H1 (cell line): Measurements from ENCODE around the gene HSPA4. TPM values are rescaled to one million over a fixed set of nuclear protein-coding genes. Genes with fewer than 3 reads are reported as not detected.

ENCODE experiments used
- CTCF ChIA-PET: fragments of 300-600 bp; sonication (Branson Sonifier 250); formaldehyde crosslinking; loops from one replicate; lab custom pipeline; 2021; ENCODE audit not compliant: partially characterized antibody; lab: Charles Lee
- POLR2A ChIA-PET: fragments of 300-600 bp; sonication (Branson Sonifier 250); formaldehyde crosslinking; loops from one replicate; lab custom pipeline; 2021; ENCODE audit warnings: inconsistent platforms; ENCODE audit not compliant: partially characterized antibody; lab: Charles Lee
- DNase-seq, 2 experiments: peaks; one replicate each; pipeline versions ENCODE4 v3.0.0 to v3.0.0-alpha.2; 2010 to 2022; ENCODE audit warnings: low spot score in 2 of 2, low read depth in 1 of 2, mixed read lengths in 1 of 2
- FAIRE-seq: peaks from 2 replicates; lab custom pipeline; 2011; peaks lifted over from hg19 to GRCh38; lab: Jason Lieb, UNC
- H2AFZ ChIP-seq: 2 replicates; pipeline ENCODE4 v1.8.1; 2012; ENCODE audit warnings: low read length, inconsistent platforms
- H2AK5ac ChIP-seq: 2 replicates; pipeline ENCODE4 v1.6.1; 2013; ENCODE audit warnings: low read depth, low read length
- H2BK120ac ChIP-seq: replicated peaks from 2 replicates; pipeline ENCODE3; 2013; ENCODE audit warnings: low read depth, low read length, inconsistent platforms
- H2BK12ac ChIP-seq: 2 replicates; pipeline ENCODE4 v1.6.1; 2013; ENCODE audit warnings: low read depth, low read length
- H2BK15ac ChIP-seq: 2 replicates; pipeline ENCODE4 v1.6.1; 2013; ENCODE audit warnings: low read length
- H2BK20ac ChIP-seq: 2 replicates; pipeline ENCODE4 v1.6.1; 2013; ENCODE audit warnings: low read length
- H2BK5ac ChIP-seq: 2 replicates; pipeline ENCODE4 v1.6.1; 2013; ENCODE audit warnings: low read depth, low read length
- H3K14ac ChIP-seq: 2 replicates; pipeline ENCODE4 v1.6.1; 2013; ENCODE audit warnings: inconsistent platforms; ENCODE audit not compliant: insufficient read length
- H3K18ac ChIP-seq: 2 replicates; pipeline ENCODE4 v1.6.1; 2013; ENCODE audit warnings: low read length; ENCODE audit errors: extremely low read depth
- H3K23ac ChIP-seq: 2 replicates; pipeline ENCODE4 v1.6.1; 2013; ENCODE audit warnings: inconsistent platforms; ENCODE audit not compliant: insufficient read length
- H3K23me2 ChIP-seq: 2 replicates; pipeline ENCODE4 v1.6.1; 2013; ENCODE audit warnings: low read depth, low read length
- H3K27ac ChIP-seq: 2 replicates; pipeline ENCODE4 v1.6.1; 2011; ENCODE audit warnings: low read depth, low read length, inconsistent platforms
- H3K27me3 ChIP-seq, 4 experiments: replicated peaks in 1 of 4; 1 replicate in 1 of 4; 2 replicates in 3 of 4; pipeline versions ENCODE4 v1.6.1 to v1.8.1; 2011 to 2013; ENCODE audit warnings: low read length in 3 of 4, mild to moderate bottlenecking in 3 of 4, inconsistent platforms in 2 of 4, mixed read lengths in 2 of 4, moderate library complexity in 1 of 4; ENCODE audit not compliant: control insufficient read depth in 3 of 4, insufficient read depth in 3 of 4; ENCODE audit errors: extremely low read depth in 1 of 4
- H3K36me3 ChIP-seq, 4 experiments: 2 replicates each; pipeline versions ENCODE4 v1.6.1 to v1.8.1; 2011 to 2013; ENCODE audit warnings: mild to moderate bottlenecking in 4 of 4, low read length in 3 of 4, moderate library complexity in 2 of 4, control low read depth in 1 of 4, inconsistent platforms in 1 of 4; ENCODE audit not compliant: insufficient read depth in 4 of 4, control insufficient read depth in 2 of 4
- H3K4ac ChIP-seq: replicated peaks from 2 replicates; pipeline ENCODE3; 2013; ENCODE audit warnings: low read length, low read depth, mixed read lengths, inconsistent platforms; ENCODE audit not compliant: insufficient read length
- H3K4me1 ChIP-seq, 4 experiments: replicated peaks in 1 of 4; 1 replicate in 1 of 4; 2 replicates in 3 of 4; pipeline versions ENCODE4 v1.6.1 to v1.8.1; 2011 to 2013; ENCODE audit warnings: low read length in 3 of 4, inconsistent platforms in 2 of 4, mixed read lengths in 1 of 4; ENCODE audit not compliant: insufficient read depth in 4 of 4, control insufficient read depth in 3 of 4
- H3K4me2 ChIP-seq, 2 experiments: 2 replicates each; pipeline versions ENCODE4 v1.6.1 to v1.8.1; 2011 to 2013; ENCODE audit warnings: low read depth in 2 of 2, low read length in 2 of 2, control low read depth in 1 of 2, inconsistent platforms in 1 of 2, mild to moderate bottlenecking in 1 of 2; ENCODE audit not compliant: insufficient read depth in 1 of 2
- H3K4me3 ChIP-seq, 4 experiments: fragments of 200-600, 300-600 bp in 1 of 4; sonication (generic), shearing (Covaris generic), sonication (Bioruptor Twin) in 1 of 4; 2 replicates each; pipeline versions ENCODE4 v1.5.1 to v1.8.1; 2011 to 2016; ENCODE audit warnings: low read length in 4 of 4, low read depth in 3 of 4, control low read depth in 2 of 4, inconsistent platforms in 2 of 4, mild to moderate bottlenecking in 2 of 4, mixed read lengths in 1 of 4, moderate library complexity in 1 of 4; ENCODE audit not compliant: insufficient read depth in 2 of 4; ENCODE audit errors: extremely low read depth in 1 of 4
- H3K56ac ChIP-seq: replicated peaks from 2 replicates; pipeline ENCODE3; 2013; ENCODE audit warnings: low read depth, mild to moderate bottlenecking, mixed read lengths, low read length, inconsistent platforms; ENCODE audit not compliant: insufficient read length
- H3K79me1 ChIP-seq: 2 replicates; pipeline ENCODE4 v1.6.1; 2013; ENCODE audit warnings: low read depth, low read length, control low read depth
- H3K79me2 ChIP-seq, 2 experiments: 2 replicates each; pipeline versions ENCODE4 v1.6.1 to v1.8.1; 2012 to 2013; ENCODE audit warnings: low read length in 2 of 2, mild to moderate bottlenecking in 2 of 2, inconsistent platforms in 1 of 2; ENCODE audit not compliant: insufficient read depth in 2 of 2, control insufficient read depth in 1 of 2
- H3K9ac ChIP-seq, 4 experiments: replicated peaks in 1 of 4; 1 replicate in 1 of 4; 2 replicates in 3 of 4; pipeline versions ENCODE4 v1.6.1 to v1.8.1; 2011 to 2013; ENCODE audit warnings: low read depth in 3 of 4, low read length in 3 of 4, control low read depth in 2 of 4, mild to moderate bottlenecking in 2 of 4, moderate library complexity in 2 of 4, inconsistent platforms in 1 of 4; ENCODE audit errors: extremely low read depth in 1 of 4
- H3K9me3 ChIP-seq, 2 experiments: 2 replicates each; pipeline versions ENCODE4 v1.6.1 to v1.8.1; 2012 to 2013; ENCODE audit warnings: mild to moderate bottlenecking in 2 of 2, moderate library complexity in 2 of 2, control low read depth in 1 of 2, inconsistent platforms in 1 of 2, low read depth in 1 of 2, low read length in 1 of 2, mixed read lengths in 1 of 2; ENCODE audit not compliant: insufficient read depth in 2 of 2
- H4K20me1 ChIP-seq, 2 experiments: replicated peaks in 1 of 2; 2 replicates each; pipeline versions ENCODE3 to v1.8.1; 2011 to 2013; ENCODE audit warnings: inconsistent platforms in 2 of 2, low read length in 2 of 2, mild to moderate bottlenecking in 1 of 2; ENCODE audit not compliant: insufficient read depth in 2 of 2, control insufficient read depth in 1 of 2
- H4K5ac ChIP-seq: 2 replicates; pipeline ENCODE4 v1.6.1; 2013; ENCODE audit warnings: low read length, low read depth, mixed read lengths, inconsistent platforms; ENCODE audit not compliant: insufficient read length
- H4K8ac ChIP-seq: 2 replicates; pipeline ENCODE4 v1.8.0; 2013; ENCODE audit warnings: mild to moderate bottlenecking, moderate library complexity, low read length, inconsistent platforms; ENCODE audit not compliant: insufficient read depth; ENCODE audit errors: extremely low read depth
- H4K91ac ChIP-seq: replicated peaks from 2 replicates; pipeline ENCODE3; 2013; ENCODE audit warnings: low read length, mixed read lengths, inconsistent platforms; ENCODE audit not compliant: insufficient read length
- POLR2AphosphoS5 ChIP-seq: IDR thresholded peaks from 2 replicates; pipeline ENCODE4 v1.6.1; 2011; ENCODE audit warnings: low read depth, low read length
- SAP30 ChIP-seq: fragments of 300-600 bp; sonication (generic); IDR thresholded peaks from 2 replicates; pipeline ENCODE4 v1.7.1; 2012; ENCODE audit warnings: low read length, moderate library complexity, mild to moderate bottlenecking, inconsistent platforms; ENCODE audit not compliant: insufficient read depth, insufficient replicate concordance
- SP4 ChIP-seq: IDR thresholded peaks from 2 replicates; pipeline ENCODE4 v1.6.1; 2012; ENCODE audit warnings: low read length, inconsistent platforms
- WGBS, 2 experiments: shearing (Covaris generic) in 1 of 2; methylation state at CpG; one replicate each; pipeline versions ENCODE4 v1.1.6 to v1.1.7; 2013 to 2015; ENCODE audit warnings: low lambda C conversion rate in 2 of 2, mixed read lengths in 2 of 2, inconsistent platforms in 1 of 2, low coverage in 1 of 2, missing lambda C conversion rate in 1 of 2; ENCODE audit not compliant: insufficient replicate concordance in 2 of 2, insufficient coverage in 1 of 2, insufficient read length in 1 of 2; ENCODE audit errors: extremely low coverage in 1 of 2, missing lambda C conversion rate in 1 of 2; 5-methylcytosine and 5-hydroxymethylcytosine counted together
- polyA plus RNA-seq, 7 experiments: library from polyadenylated mRNA; depleted of rRNA in 3 of 7; stranded (reverse) in 5 of 7; unstranded in 2 of 7; fragments of >200 nt in 5 of 7; fragments of 200-250 nt in 2 of 7; gene quantifications; 1 replicate in 5 of 7; 2 replicates in 1 of 7; 4 replicates in 1 of 7; pipeline versions ENCODE4 v1.2.1 to v1.2.3, GENCODE V29; 2011 to 2013; ENCODE audit warnings: missing spikeins in 2 of 7, mixed read lengths in 2 of 7
- total RNA-seq: library from RNA; stranded (reverse); fragmentation: NEBNext Ultra II Directional; extraction: Animal tissue kit (Norgen Biotek cat#: 25700); gene quantifications from 2 replicates; pipeline ENCODE4 v1.2.1, GENCODE V29; 2021

The HSPA4 gene
- total and polyA plus RNA-seq, 2 of the 8 experiments (the other 6 are each of a cell fraction or from before 2014, with no cell fraction given) = 28.9 to 445 TPM

DNA sequence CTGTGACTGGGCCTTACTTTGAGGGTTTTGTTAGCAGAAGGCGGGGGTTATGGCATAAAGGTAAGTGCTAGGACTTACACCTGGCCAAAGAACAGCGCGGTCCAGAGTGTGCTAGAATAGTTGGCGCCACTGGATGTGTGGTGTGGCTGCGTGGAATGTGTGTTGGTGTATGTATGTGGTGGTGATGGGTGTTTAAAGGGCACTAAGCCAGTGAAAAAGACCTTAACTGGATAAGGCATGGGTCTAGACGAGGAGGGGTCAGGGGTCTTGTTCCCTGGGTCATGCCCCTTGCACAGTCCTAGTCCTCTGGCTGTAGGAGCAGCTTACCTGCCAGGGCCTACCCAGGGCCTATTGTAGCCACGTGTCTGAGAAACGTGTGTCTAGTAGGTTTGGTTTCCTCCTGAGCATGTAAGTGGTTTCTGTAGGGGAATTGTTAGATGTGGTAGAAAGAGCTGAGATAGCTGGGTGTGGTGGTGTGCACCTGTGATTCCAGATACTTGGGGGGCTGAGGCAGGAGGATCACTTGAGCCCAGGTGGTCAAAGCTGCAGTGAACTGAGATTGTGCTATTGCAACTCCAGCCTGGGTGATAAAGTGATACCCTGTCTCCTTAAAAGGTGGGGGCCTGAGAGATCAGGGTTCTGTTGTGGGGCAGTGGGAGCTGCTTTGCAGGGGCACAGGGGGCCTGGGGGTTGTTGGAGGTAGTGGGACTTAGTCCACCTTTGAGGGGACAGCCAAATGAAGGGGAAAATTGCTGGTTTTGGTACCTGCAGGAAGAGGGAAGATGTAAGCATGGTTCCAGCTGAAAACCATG lies 55.2 kb downstream of the HSPA4 start:
- Histone ChIP-seq H2BK15ac (no peak overlapping the region), H3K79me1 (no peaks in the 10 kb centered on the region; the same call in 1 of the 2 replicates), H2BK5ac (no peak overlapping the region), H3K23ac (no peak overlapping the region), H4K20me1 (peaks cover 3% of the 10 kb centered on the region in 2 experiments), H4K91ac (no peak overlapping the region), H3K4me1 (no peaks in the 10 kb centered on the region), H2BK12ac (no peak overlapping the region), H3K9me3 (no peaks in the 10 kb centered on the region; a peak in 1 of 4 replicates), H3K4ac (no peak overlapping the region), H2AFZ (no peak overlapping the region), H2BK120ac (no peak overlapping the region), H3K4me2 (no peak overlapping the region), H2BK20ac (no peak overlapping the region), H3K9ac (no peak overlapping the region), H3K14ac (no peak overlapping the region), H3K4me3 (no peak overlapping the region), H3K27me3 (peaks cover 0 to 2% (median 0%) of the 10 kb centered on the region in 4 experiments; a peak in 1 of 7 replicates), H2AK5ac (no peak overlapping the region), H3K18ac (no peak overlapping the region), H4K8ac (no peak overlapping the region), H3K23me2 (no peaks in the 10 kb centered on the region; the same call in 1 of the 2 replicates), H3K79me2 (no peaks in the 10 kb centered on the region), H3K56ac (no peak overlapping the region), H3K27ac (no peak overlapping the region), H3K36me3 (peaks cover 14 to 39% (median 30%) of the 10 kb centered on the region in 4 experiments), H4K5ac (no peak overlapping the region)
- TF ChIP-seq SAP30 = no peak
- peak; percentile 75 for TF ChIP-seq POLR2AphosphoS5
- TF ChIP-seq SP4 = no peak
- ChIA-PET CTCF (interaction anchor here (0.7 to 1.3 kb wide), 4 partner anchors 22 to 890 kb away, joined by 3 to 7 read pairs (median 4); no protein-coding TSS in a partner anchor), POLR2A (interaction anchor here (0.9 to 2.2 kb wide), 6 partner anchors 9 to 172 kb away, joined by 3 to 8 read pairs (median 4); partner anchors contain the start of gene HSPA4)
- DNase-seq (no peak), FAIRE-seq (no peak)
- WGBS, 2 experiments = 91% methylated on average over 8 of the region's 8 CpGs; no CpG with 5 or more reads in 1 of the 2 experiments
